Measurements from ENCODE around the gene WWOX. TPM values are rescaled to one million over a fixed set of nuclear protein-coding genes. Genes with fewer than 3 reads are reported as not detected.

The WWOX gene
- total and polyA plus RNA-seq, 2 of the 8 experiments (the other 6 are each of a cell fraction or from before 2014, with no cell fraction given), result 5.4 to 16.7 TPM

DNA sequence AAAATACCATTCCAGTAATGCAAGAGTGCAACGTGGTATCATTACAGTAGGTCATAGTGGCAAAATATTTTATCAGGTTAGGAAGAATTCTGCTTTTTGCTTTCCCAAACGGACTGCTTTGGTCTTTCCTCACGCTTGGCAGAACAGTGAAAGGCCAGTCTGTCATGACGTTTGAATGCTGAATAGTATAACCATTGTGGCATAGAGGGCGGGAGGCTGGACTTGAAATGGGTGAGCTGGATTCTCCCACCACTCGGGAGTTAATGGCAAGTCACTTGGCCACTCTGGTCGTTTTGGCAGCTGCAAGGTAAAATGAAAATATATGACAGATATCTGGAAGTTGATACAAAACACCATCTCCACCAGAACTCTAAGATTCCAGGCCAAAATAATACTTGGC lies 1109.9 kb downstream of the WWOX start:
- Histone ChIP-seq H3K9me3 (ENCODE audit: insufficient read depth in 2 of 2, low read depth in 1 of 2, low read length in 1 of 2) (no peaks in the 10 kb centered on the region), H4K91ac (replicated peaks; ENCODE audit: insufficient read length, low read length) (no peak overlapping the region), H4K20me1 (replicated peaks in 1 of 2; ENCODE audit: control insufficient read depth in 1 of 2, insufficient read depth in 2 of 2, low read length in 2 of 2) (no peaks in the 10 kb centered on the region), H3K27ac (ENCODE audit: low read depth, low read length) (no peak overlapping the region), H3K18ac (ENCODE audit: extremely low read depth, low read length) (no peak overlapping the region), H2BK15ac (ENCODE audit: low read length) (no peak overlapping the region), H3K27me3 (replicated peaks in 1 of 4; ENCODE audit: control insufficient read depth in 3 of 4, extremely low read depth in 1 of 4, insufficient read depth in 3 of 4, low read length in 3 of 4) (no peaks in the 10 kb centered on the region; a peak in 1 of 7 replicates), H3K14ac (ENCODE audit: insufficient read length) (no peak overlapping the region), H4K8ac (ENCODE audit: extremely low read depth, insufficient read depth, low read length) (no peak overlapping the region), H3K79me2 (ENCODE audit: control insufficient read depth in 1 of 2, insufficient read depth in 2 of 2, low read length in 2 of 2) (no peaks in the 10 kb centered on the region), H3K23ac (ENCODE audit: insufficient read length) (no peak overlapping the region), H3K4me2 (ENCODE audit: insufficient read depth in 1 of 2, low read depth in 2 of 2, low read length in 2 of 2) (no peak overlapping the region), H3K4ac (replicated peaks; ENCODE audit: insufficient read length, low read depth, low read length) (no peak overlapping the region), H3K56ac (replicated peaks; ENCODE audit: insufficient read length, low read depth, low read length) (no peak overlapping the region), H3K23me2 (ENCODE audit: low read depth, low read length) (no peaks in the 10 kb centered on the region), H3K36me3 (ENCODE audit: control insufficient read depth in 2 of 4, insufficient read depth in 4 of 4, low read length in 3 of 4) (no peaks in the 10 kb centered on the region), H3K79me1 (ENCODE audit: low read depth, low read length) (no peaks in the 10 kb centered on the region), H3K9ac (replicated peaks in 1 of 4; ENCODE audit: extremely low read depth in 1 of 4, low read depth in 3 of 4, low read length in 3 of 4) (no peak overlapping the region), H2AK5ac (ENCODE audit: low read depth, low read length) (no peak overlapping the region), H2BK12ac (ENCODE audit: low read depth, low read length) (peak overlapping the region; percentile 10; the same call in 1 of the 2 replicates), H4K5ac (ENCODE audit: insufficient read length, low read depth, low read length) (no peak overlapping the region), H2BK5ac (ENCODE audit: low read depth, low read length) (no peak overlapping the region), H2AFZ (ENCODE audit: low read length) (no peak overlapping the region), H3K4me1 (replicated peaks in 1 of 4; ENCODE audit: control insufficient read depth in 3 of 4, insufficient read depth in 4 of 4, low read length in 3 of 4) (peaks cover 1 to 9% (median 8%) of the 10 kb centered on the region in 4 experiments; a peak in 6 of 7 replicates), H3K4me3 (ENCODE audit: extremely low read depth in 1 of 4, insufficient read depth in 2 of 4, low read depth in 3 of 4, low read length in 4 of 4) (no peak overlapping the region), H2BK20ac (ENCODE audit: low read length) (no peak overlapping the region), H2BK120ac (replicated peaks; ENCODE audit: low read depth, low read length) (no peak overlapping the region)
- POLR2A ChIA-PET (ENCODE audit: partially characterized antibody), result no interaction called here
- FAIRE-seq (no peak), DNase-seq (ENCODE audit: low read depth in 1 of 2, low spot score in 2 of 2) (no peak)
- 81% methylated on average over 7 of the region's 7 CpGs; no CpG with 5 or more reads in 1 of the 2 experiments for WGBS, 2 experiments (ENCODE audit: extremely low coverage in 1 of 2, insufficient coverage in 1 of 2, insufficient read length in 1 of 2, insufficient replicate concordance in 2 of 2, low coverage in 1 of 2, low lambda C conversion rate in 2 of 2, missing lambda C conversion rate in 1 of 2)
- CTCF ChIA-PET (ENCODE audit: partially characterized antibody), result no interaction called here
- TF ChIP-seq RBBP5 (IDR thresholded peaks at IDR 0.05; ENCODE audit: borderline replicate concordance, low read depth, low read length) (no peak), CTCF (IDR thresholded peaks at IDR 0.05; ENCODE audit: control extremely low read depth in 1 of 3, insufficient read depth in 1 of 3, low read depth in 1 of 3, low read length in 3 of 3) (no peak), CBX8 (IDR thresholded peaks at IDR 0.05; ENCODE audit: borderline replicate concordance, low read depth, low read length) (no peak), NANOG (IDR thresholded peaks at IDR 0.05; ENCODE audit: insufficient read depth, low read depth, low read length, poor library complexity, severe bottlenecking) (no peak), CHD1 (IDR thresholded peaks at IDR 0.05; ENCODE audit: low read depth, low read length) (no peak), YY1 (IDR thresholded peaks at IDR 0.05; ENCODE audit: low read depth, low read length) (no peak), SIN3A (conservative IDR thresholded peaks at IDR 0.05 in 1 of 2, IDR thresholded peaks at IDR 0.05 in 1 of 2; ENCODE audit: low read depth in 1 of 2, low read length in 2 of 2) (no peak), BCL11A (IDR thresholded peaks at IDR 0.05; ENCODE audit: low read depth in 2 of 2, low read length in 2 of 2) (no peak), KDM4A (IDR thresholded peaks at IDR 0.05; ENCODE audit: low read depth, low read length, severe bottlenecking) (no peak), FOSL1 (IDR thresholded peaks at IDR 0.05; ENCODE audit: insufficient read depth, low read depth, low read length) (no peak), SIRT6 (IDR thresholded peaks at IDR 0.05; ENCODE audit: low read length) (no peak), TBP (IDR thresholded peaks at IDR 0.05; ENCODE audit: low read depth, low read length) (no peak)

Data from H1 (cell line).